ENCODE measurements around the gene FNDC3A. TPM values are rescaled to one million over a fixed set of nuclear protein-coding genes. Genes with fewer than 3 reads are reported as not detected.

The FNDC3A gene
- total RNA-seq, 2 experiments from 2014 or later: 25.7 to 26.6 TPM

DNA sequence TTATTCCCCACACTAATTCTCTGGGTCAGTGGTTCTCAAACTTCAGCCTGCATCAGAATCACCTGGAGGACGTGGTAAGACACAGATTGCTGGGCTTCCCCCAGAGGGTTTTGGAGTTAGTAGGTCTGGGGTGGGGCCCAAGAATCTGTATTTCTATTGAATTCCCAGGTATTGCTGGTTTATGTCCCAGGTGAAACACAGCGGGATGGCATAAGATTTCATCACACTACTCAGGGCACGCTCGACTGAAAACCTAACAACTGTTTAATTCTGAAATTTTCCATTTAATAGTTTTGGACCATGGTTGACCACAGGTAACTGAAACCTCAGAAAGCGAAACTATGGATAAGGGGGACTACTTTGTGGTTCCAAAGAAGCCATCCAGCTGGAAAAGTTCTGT, 250.9 kb downstream of the FNDC3A start:
- TF ChIP-seq, protein P1, sequence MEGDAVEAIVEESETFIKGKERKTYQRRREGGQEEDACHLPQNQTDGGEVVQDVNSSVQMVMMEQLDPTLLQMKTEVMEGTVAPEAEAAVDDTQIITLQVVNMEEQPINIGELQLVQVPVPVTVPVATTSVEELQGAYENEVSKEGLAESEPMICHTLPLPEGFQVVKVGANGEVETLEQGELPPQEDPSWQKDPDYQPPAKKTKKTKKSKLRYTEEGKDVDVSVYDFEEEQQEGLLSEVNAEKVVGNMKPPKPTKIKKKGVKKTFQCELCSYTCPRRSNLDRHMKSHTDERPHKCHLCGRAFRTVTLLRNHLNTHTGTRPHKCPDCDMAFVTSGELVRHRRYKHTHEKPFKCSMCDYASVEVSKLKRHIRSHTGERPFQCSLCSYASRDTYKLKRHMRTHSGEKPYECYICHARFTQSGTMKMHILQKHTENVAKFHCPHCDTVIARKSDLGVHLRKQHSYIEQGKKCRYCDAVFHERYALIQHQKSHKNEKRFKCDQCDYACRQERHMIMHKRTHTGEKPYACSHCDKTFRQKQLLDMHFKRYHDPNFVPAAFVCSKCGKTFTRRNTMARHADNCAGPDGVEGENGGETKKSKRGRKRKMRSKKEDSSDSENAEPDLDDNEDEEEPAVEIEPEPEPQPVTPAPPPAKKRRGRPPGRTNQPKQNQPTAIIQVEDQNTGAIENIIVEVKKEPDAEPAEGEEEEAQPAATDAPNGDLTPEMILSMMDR (IDR thresholded peaks at IDR 0.05): no peak
- no peak for DNase-seq
- Mint-ChIP-seq H3K9me3 (no peaks in the 10 kb centered on the region), H3K36me3 (ENCODE audit: low read depth) (no peaks in the 10 kb centered on the region), H3K4me1 (ENCODE audit: low read depth) (no peaks in the 10 kb centered on the region), H3K4me3 (no peak overlapping the region), H3K27me3 (peaks cover 26% of the 10 kb centered on the region), H3K27ac (no peak overlapping the region)
- CTCF ChIA-PET: no interaction called here
- intact Hi-C loops (cut with micrococcal nuclease): no loop called here
- POLR2A ChIA-PET: no interaction called here
- ATAC-seq: no peak

GRCh38 chr13:49234741-49235140, 259.0 kb downstream of the FNDC3A start:
- intact Hi-C loops (cut with micrococcal nuclease): no loop called here
- Mint-ChIP-seq H3K36me3 (ENCODE audit: low read depth) (no peaks in the 10 kb centered on the region), H3K27ac (no peak overlapping the region), H3K4me1 (ENCODE audit: low read depth) (no peaks in the 10 kb centered on the region), H3K27me3 (no peaks in the 10 kb centered on the region), H3K4me3 (no peak overlapping the region), H3K9me3 (no peaks in the 10 kb centered on the region)
- ATAC-seq (no peak), DNase-seq (no peak)
- CTCF ChIA-PET: no interaction called here
- POLR2A ChIA-PET: no interaction called here
- TF ChIP-seq, protein P1 (IDR thresholded peaks at IDR 0.05): no peak

DNA sequence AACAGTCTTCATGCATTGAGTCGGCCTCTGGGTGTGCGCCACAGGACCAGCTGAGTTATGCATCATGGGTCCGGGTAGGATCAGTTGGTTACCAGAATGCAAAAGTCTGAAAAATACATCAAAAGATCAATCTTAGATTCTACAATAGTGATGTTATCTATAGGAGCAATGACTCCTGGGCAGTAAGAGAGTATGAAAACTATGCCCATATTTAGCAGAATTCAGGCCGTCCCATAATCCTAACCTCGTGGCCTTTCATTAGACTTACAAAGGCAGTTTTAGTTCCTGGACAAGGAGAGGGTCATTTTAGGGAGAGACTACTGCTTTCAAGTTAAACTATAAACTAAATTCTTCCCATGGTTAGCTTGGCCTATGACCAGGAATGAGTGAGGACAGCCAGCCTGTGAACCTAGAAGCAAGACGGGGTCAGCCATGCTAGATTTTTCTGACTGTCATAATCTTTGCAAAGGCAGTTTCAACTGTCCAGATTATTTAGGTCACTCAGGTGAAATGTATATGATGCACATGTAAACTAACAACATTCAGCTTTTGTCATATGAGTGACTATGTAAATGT, 260.2 kb downstream of the FNDC3A start:
- Mint-ChIP-seq H3K36me3 (ENCODE audit: low read depth) (no peaks in the 10 kb centered on the region), H3K27ac (no peak overlapping the region), H3K4me1 (ENCODE audit: low read depth) (peaks cover 2% of the 10 kb centered on the region), H3K27me3 (no peaks in the 10 kb centered on the region), H3K9me3 (no peaks in the 10 kb centered on the region), H3K4me3 (no peak overlapping the region)
- no peak for DNase-seq
- intact Hi-C loops (cut with micrococcal nuclease): no loop called here
- no peak for ATAC-seq
- POLR2A ChIA-PET: no interaction called here
- CTCF ChIA-PET: interaction anchor here (1.2 to 1.7 kb wide), 2 partner anchors 13 to 45 kb away, joined by 4 to 6 read pairs; no protein-coding TSS in a partner anchor
- TF ChIP-seq, protein P1 (IDR thresholded peaks at IDR 0.05): no peak

DNA sequence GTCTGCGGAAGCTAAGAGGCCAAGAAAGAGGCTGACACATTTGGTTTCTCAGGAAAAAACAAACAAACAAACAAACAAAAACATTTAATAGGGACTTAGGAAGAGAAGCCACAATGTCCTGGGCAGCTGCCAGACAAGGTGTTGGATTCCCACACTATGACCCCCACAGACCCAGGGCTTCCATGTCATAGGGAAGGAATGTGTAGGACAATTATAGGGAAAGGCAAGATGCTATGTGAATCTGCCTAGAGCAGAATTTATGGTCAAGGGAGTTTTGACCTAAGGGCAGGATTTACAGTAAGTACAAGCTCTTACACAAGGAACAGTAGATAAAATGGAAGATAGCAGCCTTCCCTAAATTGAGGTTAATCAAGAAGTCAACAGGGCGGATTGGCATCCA, 262.9 kb downstream of the FNDC3A start:
- H3K27ac Mint-ChIP-seq: no peak overlapping the region
- intact Hi-C loops (cut with micrococcal nuclease): no loop called here
- ATAC-seq (no peak), DNase-seq (no peak)
- no peaks in the 10 kb centered on the region for H3K36me3 Mint-ChIP-seq (ENCODE audit: low read depth)
- H3K9me3 Mint-ChIP-seq: no peaks in the 10 kb centered on the region
- ChIA-PET POLR2A (no interaction called here), CTCF (interaction anchor here (1.1 to 1.2 kb wide), 2 partner anchors 13 to 42 kb away, joined by 4 to 10 read pairs; no protein-coding TSS in a partner anchor)
- H3K27me3 Mint-ChIP-seq: no peaks in the 10 kb centered on the region
- TF ChIP-seq, protein P1 (IDR thresholded peaks at IDR 0.05): no peak
- H3K4me3 Mint-ChIP-seq: no peak overlapping the region
- H3K4me1 Mint-ChIP-seq (ENCODE audit: low read depth): peaks cover 2% of the 10 kb centered on the region

- Mint-ChIP-seq H3K9me3 (no peaks in the 10 kb centered on the region), H3K27ac (no peak overlapping the region), H3K4me3 (no peak overlapping the region), H3K36me3 (ENCODE audit: low read depth) (no peaks in the 10 kb centered on the region), H3K27me3 (no peaks in the 10 kb centered on the region), H3K4me1 (ENCODE audit: low read depth) (peaks cover 2% of the 10 kb centered on the region)
- DNase-seq (peak; percentile 68), ATAC-seq (peak; percentile 98)
- intact Hi-C loops (cut with micrococcal nuclease): no loop called here
- TF ChIP-seq, protein P1 (IDR thresholded peaks at IDR 0.05): peak; percentile 67
- ChIA-PET POLR2A (interaction anchor here (1.0 kb wide), 1 partner anchor 9 kb away, joined by 5 read pairs; no protein-coding TSS in a partner anchor), CTCF (interaction anchor here (0.9 to 4.2 kb wide), 18 partner anchors 9 to 367 kb away, joined by 3 to 48 read pairs (median 5); no protein-coding TSS in a partner anchor)
Measured at GRCh38 chr13:49240017-49240416, 264.3 kb downstream of the FNDC3A start.

Data from activated CD8-positive, alpha-beta T cell treated with anti-CD3 and anti-CD28 coated beads for 36 hours (primary cell).